ENCODE data around the gene CACNA1I. TPM values are rescaled to one million over a fixed set of nuclear protein-coding genes. Genes with fewer than 3 reads are reported as not detected.

Gene CACNA1I
- total and polyA plus RNA-seq, 2 donors (not counting 3 experiments of a cell fraction or from before 2014, with no cell fraction given): not detected

DNA sequence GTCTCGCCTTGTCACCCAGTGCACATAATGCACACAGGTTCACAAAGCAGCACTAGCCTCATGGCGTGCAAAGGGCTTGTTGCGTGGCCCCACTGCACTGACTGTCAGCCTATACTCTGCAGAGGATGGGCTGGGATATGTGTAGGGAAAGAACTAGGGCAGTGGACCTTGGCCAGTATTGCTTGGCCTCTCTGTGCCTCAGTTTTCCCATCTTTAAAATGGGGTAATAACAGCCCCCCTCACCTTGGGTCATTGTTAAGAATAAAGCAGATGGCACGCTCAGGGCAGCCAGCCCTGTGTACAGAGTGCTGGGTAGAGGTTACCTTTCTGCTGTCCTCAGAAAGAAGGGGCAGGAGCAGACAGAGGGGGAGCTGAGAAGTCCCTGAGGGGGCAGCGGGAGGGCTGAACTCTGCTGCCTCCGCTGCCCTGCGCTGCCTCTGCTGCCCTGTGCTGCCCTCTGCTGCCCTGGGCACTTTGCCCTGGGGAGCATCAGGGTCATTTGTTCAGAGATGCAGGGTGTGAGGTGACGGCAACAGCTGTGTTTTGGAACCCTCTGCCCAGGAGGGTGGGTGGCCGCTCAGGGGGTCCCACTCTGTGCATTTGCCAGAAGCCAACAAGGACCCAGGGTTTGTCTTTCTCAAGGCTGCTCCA lies 71.2 kb downstream of the CACNA1I start:
- no peak for DNase-seq (ENCODE audit: low read depth, low spot score)
- POLR2A ChIA-PET: no interaction called here
- Histone ChIP-seq H2AFZ (ENCODE audit: low read depth, low read length) (no peak overlapping the region), H3K4me1 (ENCODE audit: control insufficient read depth, extremely low read depth, insufficient read depth, low read length) (no peaks in the 10 kb centered on the region), H3K27ac (ENCODE audit: insufficient read depth, low read depth, low read length) (no peak overlapping the region), H3K4me2 (ENCODE audit: insufficient read depth, low read length) (no peak overlapping the region), H3K9me3 (replicated peaks; ENCODE audit: control insufficient read depth, insufficient read depth, low read length) (no peaks in the 10 kb centered on the region), H3K79me2 (ENCODE audit: control insufficient read depth, insufficient read depth, low read length) (no peaks in the 10 kb centered on the region), H4K20me1 (replicated peaks; ENCODE audit: control insufficient read depth, extremely low read depth, insufficient read depth, low read length) (no peaks in the 10 kb centered on the region), H3K9me1 (replicated peaks; ENCODE audit: control insufficient read depth, extremely low read depth, insufficient read depth, low read length) (no peaks in the 10 kb centered on the region), H3K36me3 (ENCODE audit: control insufficient read depth in 2 of 2, extremely low read depth in 1 of 2, insufficient read depth in 2 of 2, low read length in 2 of 2) (no peaks in the 10 kb centered on the region), H3K9ac (replicated peaks; ENCODE audit: extremely low read depth, insufficient read depth, low read length) (no peak overlapping the region), H3K27me3 (ENCODE audit: control insufficient read depth in 2 of 2, insufficient read depth in 2 of 2, low read length in 2 of 2) (peaks cover 2 to 3% of the 10 kb centered on the region in 2 experiments), H3K4me3 (replicated peaks in 1 of 3; ENCODE audit: insufficient read depth in 1 of 3, low read depth in 1 of 3, low read length in 3 of 3) (no peak overlapping the region)
- no peak for TF ChIP-seq CTCF (IDR thresholded peaks at IDR 0.05; ENCODE audit: extremely low read depth in 1 of 2, insufficient read depth in 1 of 2, low read depth in 1 of 2, low read length in 2 of 2)
- no TSS peak for BruUV-seq (replicated peaks)
- dilution Hi-C loops (cut with MboI; ENCODE audit: extremely low pct_ligation_motif_present, low sequenced_read_pairs): no loop called here
- intact Hi-C loops (cut with micrococcal nuclease): no loop called here
- CTCF ChIA-PET: no interaction called here
- FAIRE-seq: no peak

DNA sequence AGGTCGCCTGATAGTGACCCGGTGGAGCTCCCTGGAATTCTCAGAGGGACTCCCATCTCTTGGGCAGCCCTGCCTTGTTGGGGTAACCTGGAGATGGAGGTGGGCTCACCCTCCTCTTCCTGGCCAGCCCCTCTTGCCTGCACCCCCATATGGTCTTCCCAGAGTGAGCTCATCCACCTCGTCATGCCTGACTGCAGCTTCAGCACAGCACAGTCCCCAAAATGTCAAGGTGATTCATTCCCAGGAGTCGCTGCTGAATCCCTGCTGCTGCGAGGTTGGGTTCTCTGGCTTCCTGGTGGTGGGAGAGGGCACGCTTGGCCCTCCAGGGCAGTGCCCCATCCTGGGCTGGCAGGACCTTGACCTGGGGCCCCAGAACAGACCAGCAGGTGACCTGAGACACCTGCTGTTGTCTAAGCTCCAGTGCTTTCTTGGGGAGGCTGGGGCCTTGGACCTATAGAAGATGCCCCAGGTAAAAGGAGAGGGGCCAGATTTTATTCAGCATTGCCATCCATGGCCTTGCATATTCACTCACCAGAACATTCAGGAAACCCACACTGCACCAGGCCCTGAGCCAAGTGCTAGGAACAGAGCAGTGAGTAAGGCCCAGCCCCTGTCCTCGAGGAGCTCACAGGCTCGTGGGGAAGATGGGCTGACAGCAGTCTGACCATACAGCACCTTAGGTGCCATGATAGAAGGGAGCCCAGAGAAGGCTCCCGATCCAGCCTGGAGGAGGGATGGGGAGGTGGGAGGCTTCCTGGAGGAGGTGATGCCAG lies 72.9 kb downstream of the CACNA1I start:
- no peak overlapping the region for H3K9ac ChIP-seq (replicated peaks; ENCODE audit: extremely low read depth, insufficient read depth, low read length)
- CTCF ChIA-PET: no interaction called here
- H3K4me2 ChIP-seq (ENCODE audit: insufficient read depth, low read length): no peak overlapping the region
- H3K9me3 ChIP-seq (replicated peaks; ENCODE audit: control insufficient read depth, insufficient read depth, low read length): no peaks in the 10 kb centered on the region
- intact Hi-C loops (cut with micrococcal nuclease) (no loop called here), dilution Hi-C loops (cut with MboI; ENCODE audit: extremely low pct_ligation_motif_present, low sequenced_read_pairs) (no loop called here)
- POLR2A ChIA-PET: no interaction called here
- DNase-seq (ENCODE audit: low read depth, low spot score): no peak
- H3K4me3 ChIP-seq (replicated peaks in 1 of 3; ENCODE audit: insufficient read depth in 1 of 3, low read depth in 1 of 3, low read length in 3 of 3): no peak overlapping the region
- H3K79me2 ChIP-seq (ENCODE audit: control insufficient read depth, insufficient read depth, low read length): no peaks in the 10 kb centered on the region
- FAIRE-seq: no peak
- H3K36me3 ChIP-seq (ENCODE audit: control insufficient read depth in 2 of 2, extremely low read depth in 1 of 2, insufficient read depth in 2 of 2, low read length in 2 of 2): no peaks in the 10 kb centered on the region
- no TSS peak for BruUV-seq (replicated peaks)
- H4K20me1 ChIP-seq (replicated peaks; ENCODE audit: control insufficient read depth, extremely low read depth, insufficient read depth, low read length): no peaks in the 10 kb centered on the region
- no peaks in the 10 kb centered on the region for H3K4me1 ChIP-seq (ENCODE audit: control insufficient read depth, extremely low read depth, insufficient read depth, low read length)
- H2AFZ ChIP-seq (ENCODE audit: low read depth, low read length): no peak overlapping the region
- TF ChIP-seq MAX (IDR thresholded peaks at IDR 0.05; ENCODE audit: insufficient read depth, insufficient read length): no peak
- no peak for TF ChIP-seq MYC (IDR thresholded peaks at IDR 0.05; ENCODE audit: low read depth, low read length)
- no peak for TF ChIP-seq POLR2AphosphoS5 (IDR thresholded peaks at IDR 0.05; ENCODE audit: insufficient read depth, low read depth, low read length)
- no peak for TF ChIP-seq FOS (IDR thresholded peaks at IDR 0.05; ENCODE audit: borderline replicate concordance, insufficient read depth, low read length)
- TF ChIP-seq CTCF (IDR thresholded peaks at IDR 0.05; ENCODE audit: extremely low read depth in 1 of 2, insufficient read depth in 1 of 2, low read depth in 1 of 2, low read length in 2 of 2): no peak
- no peak for TF ChIP-seq EZH2 (IDR thresholded peaks at IDR 0.05; ENCODE audit: borderline replicate concordance, low read depth, low read length, severe bottlenecking)
- no peak for TF ChIP-seq JUN (IDR thresholded peaks at IDR 0.05; ENCODE audit: borderline replicate concordance, insufficient read depth, insufficient read length, low read depth)
- no peak for TF ChIP-seq POLR2A (IDR thresholded peaks at IDR 0.05; ENCODE audit: low read depth, low read length)
- TF ChIP-seq GATA2 (IDR thresholded peaks at IDR 0.05; ENCODE audit: insufficient read depth, insufficient read length, low read depth, low read length): no peak
- no peak overlapping the region for H3K27ac ChIP-seq (ENCODE audit: insufficient read depth, low read depth, low read length)
- no peaks in the 10 kb centered on the region for H3K9me1 ChIP-seq (replicated peaks; ENCODE audit: control insufficient read depth, extremely low read depth, insufficient read depth, low read length)
- peaks cover 2 to 3% of the 10 kb centered on the region in 2 experiments for H3K27me3 ChIP-seq (ENCODE audit: control insufficient read depth in 2 of 2, insufficient read depth in 2 of 2, low read length in 2 of 2)
